Sigmoid colon (tissue), 7 donors: ENCODE data around the gene HADHB. TPM values are rescaled to one million over a fixed set of nuclear protein-coding genes. Genes with fewer than 3 reads are reported as not detected.

Experiments used
- DNase-seq: peaks from one replicate; pipeline ENCODE4 v3.0.0-alpha.2; 2019
- H3K27ac ChIP-seq, 4 donors: fragments of 200-600 bp; sonication (generic); one replicate each; pipeline ENCODE4 v1.5.1; 2016 to 2019; ENCODE audit warnings: mild to moderate bottlenecking in 1 of 4
- H3K27me3 ChIP-seq, 3 donors: fragments of 200-600 bp; sonication (generic); one replicate each; pipeline ENCODE4 v1.5.1; 2019; ENCODE audit warnings: mild to moderate bottlenecking in 1 of 3
- H3K36me3 ChIP-seq, 4 donors: fragments of 200-600 bp; sonication (generic); one replicate each; pipeline ENCODE4 v1.5.1; 2016 to 2019
- H3K4me1 ChIP-seq, 4 donors: fragments of 200-600 bp; sonication (generic); one replicate each; pipeline ENCODE4 v1.5.1; 2017 to 2019
- H3K4me3 ChIP-seq, 4 donors: fragments of 200-600 bp; sonication (generic); one replicate each; pipeline ENCODE4 v1.5.1; 2017 to 2019; ENCODE audit warnings: mild to moderate bottlenecking in 2 of 4, moderate library complexity in 1 of 4
- H3K9me3 ChIP-seq, 4 donors: fragments of 200-600 bp in 3 of 4; sonication (generic) in 3 of 4; one replicate each; pipeline versions ENCODE4 v1.5.1 to v1.6.1; 2013 to 2019
- EP300 ChIP-seq, 4 donors: sonication (generic); formaldehyde crosslinking; IDR thresholded peaks; one replicate each; pipeline ENCODE4 v1.6.1; 2017; ENCODE audit warnings: antibody characterized with exemption in 4 of 4
- POLR2A ChIP-seq, 2 donors: fragments of 450-650 bp; IDR thresholded peaks; one replicate each; pipeline ENCODE4 v1.6.1; 2016; ENCODE audit warnings: antibody characterized with exemption in 2 of 2, mild to moderate bottlenecking in 2 of 2, moderate library complexity in 2 of 2
- POLR2AphosphoS5 ChIP-seq, 4 donors: sonication (generic); formaldehyde crosslinking; IDR thresholded peaks; one replicate each; pipeline ENCODE4 v1.6.1; 2017; ENCODE audit warnings: antibody characterized with exemption in 4 of 4
- WGBS, 2 donors: extraction: QIAGEN DNeasy Blood & Tissue Kit; methylation state at CpG; one replicate each; pipeline ENCODE4 v1.1.7; 2013; 5-methylcytosine and 5-hydroxymethylcytosine counted together
- intact Hi-C: fragments of 100-400 bp; cut with DNase I; formaldehyde crosslinking; loops from one replicate; pipeline ENCODE4 v1.15.1; 2023
- polyA plus RNA-seq, 3 donors: library from polyadenylated mRNA; stranded (reverse); fragments of 200-250 nt; gene quantifications; one replicate each; pipeline ENCODE4 v1.2.3, GENCODE V29; 2013
- total RNA-seq, 4 donors: library from RNA; depleted of rRNA; stranded (reverse); fragments of >200 nt; gene quantifications; one replicate each; pipeline ENCODE4 v1.1.0, GENCODE V29; 2016
- TF ChIP-seq, protein P1 (sequence below), 4 experiments: fragments of 450-650 bp in 3 of 4; fragments of 200-600 bp in 1 of 4; IDR thresholded peaks; one replicate each; pipeline ENCODE4 v1.5.1; 2016 to 2019; ENCODE audit warnings: antibody characterized with exemption in 4 of 4, mild to moderate bottlenecking in 3 of 4, moderate library complexity in 2 of 4
- donor health status: healthy with polysubstance abuse.
- donor health status: Bipolar disorder and iron deficiency.
- donor health status: healthy.

HADHB gene
- total and polyA plus RNA-seq, 7 donors: 82.8 to 212 (median 120) TPM

DNA sequence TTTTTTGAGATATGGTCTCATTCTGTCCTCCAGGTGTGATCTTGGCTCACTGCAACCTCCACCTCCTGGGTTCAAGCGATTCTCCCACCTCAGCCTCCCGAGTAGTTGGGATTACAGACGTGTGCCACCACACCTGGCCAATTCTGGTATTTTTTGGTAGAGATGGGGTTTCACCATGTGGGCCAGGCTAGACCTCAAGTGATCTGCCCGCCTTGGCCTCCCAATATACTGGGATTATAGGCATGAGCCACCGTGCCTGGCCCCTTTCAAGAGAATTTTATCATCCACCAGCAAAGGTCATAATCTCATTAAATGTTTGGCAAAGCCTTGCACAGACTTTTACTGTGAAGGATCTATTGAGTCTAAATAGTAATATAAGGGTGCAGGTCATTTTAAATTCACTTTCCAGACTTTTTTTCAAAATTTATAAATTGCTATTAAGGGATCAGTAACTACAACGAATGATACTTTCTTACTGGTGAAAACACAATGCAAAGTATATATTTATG is 2.8 kb upstream of the HADHB start:
- Histone ChIP-seq H3K27ac (peak overlapping the region in 1 of 4 donors; percentile 96), H3K36me3 (peaks cover 0 to 18% (median 8%) of the 10 kb centered on the region in 4 donors), H3K27me3 (no peaks in the 10 kb centered on the region), H3K9me3 (no peaks in the 10 kb centered on the region), H3K4me1 (peaks cover 0 to 56% (median 51%) of the 10 kb centered on the region in 4 donors), H3K4me3 (no peak overlapping the region)
- TF ChIP-seq POLR2A (IDR thresholded peaks at IDR 0.05) (no peak), POLR2AphosphoS5 (IDR thresholded peaks at IDR 0.05) (no peak), EP300 (IDR thresholded peaks at IDR 0.05) (no peak)
- TF ChIP-seq, protein P1, sequence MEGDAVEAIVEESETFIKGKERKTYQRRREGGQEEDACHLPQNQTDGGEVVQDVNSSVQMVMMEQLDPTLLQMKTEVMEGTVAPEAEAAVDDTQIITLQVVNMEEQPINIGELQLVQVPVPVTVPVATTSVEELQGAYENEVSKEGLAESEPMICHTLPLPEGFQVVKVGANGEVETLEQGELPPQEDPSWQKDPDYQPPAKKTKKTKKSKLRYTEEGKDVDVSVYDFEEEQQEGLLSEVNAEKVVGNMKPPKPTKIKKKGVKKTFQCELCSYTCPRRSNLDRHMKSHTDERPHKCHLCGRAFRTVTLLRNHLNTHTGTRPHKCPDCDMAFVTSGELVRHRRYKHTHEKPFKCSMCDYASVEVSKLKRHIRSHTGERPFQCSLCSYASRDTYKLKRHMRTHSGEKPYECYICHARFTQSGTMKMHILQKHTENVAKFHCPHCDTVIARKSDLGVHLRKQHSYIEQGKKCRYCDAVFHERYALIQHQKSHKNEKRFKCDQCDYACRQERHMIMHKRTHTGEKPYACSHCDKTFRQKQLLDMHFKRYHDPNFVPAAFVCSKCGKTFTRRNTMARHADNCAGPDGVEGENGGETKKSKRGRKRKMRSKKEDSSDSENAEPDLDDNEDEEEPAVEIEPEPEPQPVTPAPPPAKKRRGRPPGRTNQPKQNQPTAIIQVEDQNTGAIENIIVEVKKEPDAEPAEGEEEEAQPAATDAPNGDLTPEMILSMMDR (IDR thresholded peaks at IDR 0.05): no peak
- DNase-seq: no peak
- intact Hi-C loops: loop anchor here (5.0 kb wide), 1 partner anchor 105 kb away; the partner anchor contains the start of genes ADGRF3 and SELENOI
- WGBS, 2 donors: 74 to 81% methylated on average over 6 of the region's 6 CpGs

DNA sequence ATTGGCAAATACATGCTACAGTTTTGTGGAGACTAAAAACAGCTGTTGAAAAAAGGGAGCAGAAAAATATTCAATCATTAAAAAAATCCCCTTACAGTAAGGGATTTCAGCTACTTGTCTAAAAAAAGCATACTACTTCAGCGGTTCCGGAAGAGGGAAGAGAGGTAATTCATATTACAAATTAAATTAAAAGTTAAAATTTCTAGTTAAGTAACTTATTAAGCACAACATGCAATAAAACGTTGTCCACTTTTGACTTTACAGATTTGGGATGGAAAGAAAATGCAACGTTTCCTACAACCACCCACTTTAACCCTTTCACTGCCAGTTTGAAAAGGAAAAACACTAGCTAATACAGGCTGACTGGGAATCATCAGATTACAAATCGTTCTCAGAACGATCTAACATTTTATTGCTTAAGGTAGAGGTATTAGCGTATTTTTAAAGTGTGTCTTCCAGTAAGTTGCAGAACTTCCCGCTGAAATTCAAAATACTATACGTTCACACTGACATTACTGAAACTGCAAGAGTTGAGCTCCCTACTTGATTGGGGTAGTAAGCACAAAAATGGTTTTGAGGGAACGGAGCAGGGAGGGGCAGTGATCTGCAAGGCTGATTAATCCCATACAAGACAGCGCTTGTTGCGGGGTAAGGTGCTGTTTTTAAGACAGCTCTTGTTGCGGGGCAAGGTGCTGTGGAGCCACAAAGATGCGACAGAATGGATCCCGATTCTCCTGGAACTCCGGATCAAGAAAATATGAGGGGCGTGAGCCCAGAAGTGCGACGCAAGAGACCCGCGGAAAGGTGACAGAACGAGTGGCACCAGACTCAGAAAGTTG is 1.1 kb upstream of the HADHB start:
- DNase-seq: no peak

DNA sequence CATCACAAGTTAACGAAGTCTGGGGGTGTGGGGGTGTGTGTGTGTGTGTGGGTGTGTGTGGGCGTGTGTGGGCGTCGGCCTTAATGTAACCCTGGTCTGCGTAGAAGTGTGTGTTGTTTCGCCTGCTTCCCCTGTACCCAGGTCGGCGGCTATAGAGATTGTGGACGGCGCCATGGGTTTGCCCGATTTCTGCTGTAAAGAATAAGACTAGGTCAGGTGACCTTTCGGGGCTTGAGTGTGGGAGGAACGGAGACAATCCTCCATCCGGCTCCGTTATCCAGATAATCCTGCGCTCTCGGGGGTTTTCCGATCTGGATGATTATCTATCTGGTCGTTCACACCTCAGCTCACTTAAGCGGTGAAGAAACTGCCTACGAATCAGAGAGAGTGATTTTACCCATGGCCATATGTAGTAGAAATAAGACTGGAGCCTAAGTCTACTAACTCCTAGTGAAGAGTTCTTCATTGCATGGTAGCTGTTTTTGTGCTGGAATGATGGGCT is 543 bp downstream of the HADHB start:
- intact Hi-C loops: loop anchor here (2.0 kb wide), 2 partner anchors 54 to 86 kb away; no protein-coding TSS in a partner anchor
- no peaks in the 10 kb centered on the region for H3K36me3 ChIP-seq
- peak overlapping the region; percentile 80 to 94 (median 86) for H3K4me3 ChIP-seq
- WGBS, 2 donors: 0% methylated on average over 21 of the region's 21 CpGs
- H3K4me1 ChIP-seq: peaks cover 0 to 51% (median 46%) of the 10 kb centered on the region in 4 donors
- no peaks in the 10 kb centered on the region for H3K27me3 ChIP-seq
- TF ChIP-seq EP300 (IDR thresholded peaks at IDR 0.05) (no peak), POLR2AphosphoS5 (IDR thresholded peaks at IDR 0.05) (no peak), POLR2A (IDR thresholded peaks at IDR 0.05) (no peak)
- TF ChIP-seq, protein P1 (IDR thresholded peaks at IDR 0.05): no peak
- peak; percentile 69 for DNase-seq
- no peaks in the 10 kb centered on the region for H3K9me3 ChIP-seq
- H3K27ac ChIP-seq: peak overlapping the region; percentile 91 to 96 (median 95)

More for the DNA sequence above, 1.1 kb upstream of the HADHB start:
- H3K4me3 ChIP-seq: peak overlapping the region; percentile 80 to 94 (median 86)
- H3K27me3 ChIP-seq: no peaks in the 10 kb centered on the region
- WGBS, 2 donors: 0 to 1% methylated on average over 22 of the region's 22 CpGs
- TF ChIP-seq POLR2A (IDR thresholded peaks at IDR 0.05) (no peak), POLR2AphosphoS5 (IDR thresholded peaks at IDR 0.05) (no peak), EP300 (IDR thresholded peaks at IDR 0.05) (no peak)
- TF ChIP-seq, protein P1 (IDR thresholded peaks at IDR 0.05): no peak
- peaks cover 0 to under 1% (median 0%) of the 10 kb centered on the region in 4 donors for H3K36me3 ChIP-seq
- peak overlapping the region; percentile 91 to 96 (median 95) for H3K27ac ChIP-seq
- no peaks in the 10 kb centered on the region for H3K9me3 ChIP-seq
- intact Hi-C loops: loop anchor here (2.0 to 5.0 kb wide), 3 partner anchors 55 to 104 kb away; partner anchors contain the start of genes ADGRF3 and SELENOI
- H3K4me1 ChIP-seq: peaks cover 0 to 59% (median 51%) of the 10 kb centered on the region in 4 donors

DNA sequence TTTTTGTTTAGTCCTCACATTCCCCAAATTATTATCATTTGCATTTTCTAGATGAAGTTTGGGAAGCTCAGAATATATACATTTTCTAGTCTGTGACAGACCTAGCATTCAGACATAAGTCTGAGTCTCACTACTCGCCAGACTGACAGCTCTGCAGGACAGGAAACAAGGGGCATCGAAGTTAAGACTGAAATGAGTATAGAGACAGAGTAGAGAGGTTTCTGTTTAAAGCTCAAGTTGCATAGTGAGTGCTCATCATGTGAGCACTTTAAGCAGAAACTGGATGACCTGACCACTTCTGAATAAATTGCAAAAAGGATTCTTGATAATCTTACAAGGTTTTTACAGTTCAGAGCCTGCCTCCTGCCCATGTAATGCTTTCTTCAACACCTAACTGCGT is 1.1 kb downstream of the HADHB start:
- 6 to 23% methylated on average over 3 of the region's 3 CpGs for WGBS, 2 donors
- Histone ChIP-seq H3K4me1 (peaks cover 0 to 48% (median 43%) of the 10 kb centered on the region in 4 donors), H3K36me3 (no peaks in the 10 kb centered on the region), H3K27ac (peak overlapping the region; percentile 91 to 96 (median 95)), H3K27me3 (no peaks in the 10 kb centered on the region), H3K4me3 (peak overlapping the region; percentile 80 to 94 (median 86)), H3K9me3 (no peaks in the 10 kb centered on the region)
- TF ChIP-seq POLR2A (IDR thresholded peaks at IDR 0.05) (no peak), EP300 (IDR thresholded peaks at IDR 0.05) (no peak), POLR2AphosphoS5 (IDR thresholded peaks at IDR 0.05) (no peak)
- TF ChIP-seq, protein P1 (IDR thresholded peaks at IDR 0.05): no peak
- intact Hi-C loops: loop anchor here (2.0 kb wide), 2 partner anchors 53 to 85 kb away; no protein-coding TSS in a partner anchor
- no peak for DNase-seq
